GM18511 (cell line): Measurements from ENCODE around the gene SHE.
"Not testable (repeated sequence)": the region's sequence is repeated elsewhere in the genome, so short reads cannot be mapped to it uniquely, and the experiment has no call there.

ENCODE experiments used
- ATAC-seq: cut with Tn5 transposase; IDR thresholded peaks from one replicate; pipeline ENCODE4 v1.9.1; 2021; ENCODE audit warnings: mild to moderate bottlenecking, moderate library complexity; ENCODE audit not compliant: unreplicated experiment

The SHE gene

DNA sequence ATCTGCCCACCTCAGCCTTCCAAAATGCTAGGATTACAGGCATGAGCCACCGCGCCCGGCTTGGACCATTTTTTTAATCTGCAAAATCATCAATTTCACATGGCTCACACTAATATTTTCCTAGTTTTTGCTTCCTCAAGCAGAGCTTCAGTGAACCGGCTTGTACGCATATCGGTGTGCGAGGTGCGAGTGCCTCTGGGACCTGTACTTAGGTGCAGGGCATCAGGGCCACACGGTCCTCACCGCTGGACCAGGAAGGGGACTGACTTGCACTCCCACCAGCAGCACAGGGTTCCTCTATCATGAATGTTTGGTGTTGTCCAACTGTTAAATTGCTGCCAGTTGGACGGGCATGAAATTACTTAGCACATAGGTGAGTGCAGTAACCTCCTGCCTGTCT is 15.4 kb upstream of the SHE start:
- no peak for ATAC-seq

- no peak for ATAC-seq
Observed at GRCh38 chr1:154514066-154514553, 11.9 kb upstream of the SHE start.

- no peak for ATAC-seq
Observed at GRCh38 chr1:154512760-154513159, 10.5 kb upstream of the SHE start.

- ATAC-seq: no peak
Observed at GRCh38 chr1:154503898-154504297, 1.7 kb upstream of the SHE start.

- ATAC-seq: no peak
Observed at GRCh38 chr1:154502744-154503115, 518 bp upstream of the SHE start.

- no peak for ATAC-seq
Observed at GRCh38 chr1:154501423-154502065, 668 bp downstream of the SHE start.

DNA sequence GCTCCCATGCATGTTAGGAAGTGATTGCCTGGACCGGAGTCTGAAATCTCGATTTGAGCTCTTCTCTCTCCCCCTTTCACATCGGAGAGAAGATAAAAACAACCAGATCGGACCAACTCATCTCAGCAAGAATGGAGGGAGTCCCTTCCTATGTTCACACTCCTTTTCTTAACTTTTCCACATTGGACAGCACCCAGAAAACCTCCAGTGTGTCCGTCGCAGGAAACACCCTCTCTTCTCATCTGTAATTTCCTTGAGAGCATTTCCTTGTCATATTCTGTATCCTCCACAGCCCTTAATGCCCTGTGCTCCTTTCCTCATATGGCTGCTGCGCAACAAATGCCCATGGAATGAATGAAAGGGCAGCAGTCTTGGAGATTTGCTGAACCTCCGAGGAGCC is 1.7 kb downstream of the SHE start:
- no peak for ATAC-seq

DNA sequence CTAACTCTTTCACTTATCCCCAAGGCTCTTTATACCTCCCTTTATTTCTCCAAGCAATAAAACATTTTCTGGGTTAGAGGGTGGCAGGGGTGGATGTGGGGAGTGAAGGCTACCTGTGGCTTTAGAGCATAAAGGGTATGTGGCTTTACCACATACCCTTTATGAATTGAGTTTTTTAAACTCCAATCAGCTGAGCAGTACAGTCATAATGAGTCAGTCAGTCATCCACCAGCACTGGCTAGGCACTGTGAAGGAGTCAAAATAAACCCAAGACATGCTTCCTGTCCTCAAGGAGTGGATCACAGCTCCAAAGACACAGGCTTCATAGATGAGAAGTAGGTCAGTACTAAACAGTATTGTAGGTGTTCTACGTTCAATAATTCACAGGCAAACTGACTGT is 2.8 kb downstream of the SHE start:
- ATAC-seq: no peak

DNA sequence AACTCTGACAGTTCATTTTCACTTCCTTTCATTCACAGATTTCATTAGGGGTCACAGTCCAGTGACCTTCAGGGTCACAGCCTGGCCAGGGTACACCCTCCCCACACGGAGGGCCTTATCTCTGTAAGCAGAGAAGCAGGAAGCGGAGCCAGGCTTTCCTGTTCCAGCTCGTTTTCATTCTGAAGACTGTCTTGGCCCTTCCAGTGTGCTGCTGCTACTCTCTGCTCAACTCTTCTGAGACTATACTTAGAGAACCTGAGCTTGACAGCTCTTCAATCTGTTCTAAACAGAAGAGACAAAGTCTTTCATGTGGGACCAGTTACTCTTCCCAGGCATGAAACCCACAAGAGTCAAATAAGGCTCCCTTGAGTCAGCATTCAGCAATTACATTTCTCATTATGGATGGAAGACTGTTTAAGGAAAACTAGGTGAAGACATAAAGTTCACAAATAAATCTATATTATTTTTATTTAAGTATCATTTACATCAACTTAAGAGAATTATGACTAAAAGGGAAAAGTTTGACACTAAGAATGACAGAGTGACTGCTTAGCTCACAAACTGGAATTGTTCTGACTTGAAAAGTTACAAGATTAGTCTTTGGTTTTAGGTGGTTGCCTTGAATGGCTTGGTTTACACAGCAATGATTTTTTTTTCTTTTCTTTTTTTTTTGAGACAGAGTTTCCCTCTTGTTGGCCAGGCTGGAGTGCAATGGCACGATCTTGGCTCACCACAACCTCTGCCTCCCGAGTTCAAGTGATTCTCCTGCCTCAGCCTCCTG is 5.0 kb downstream of the SHE start:
- ATAC-seq: no peak

DNA sequence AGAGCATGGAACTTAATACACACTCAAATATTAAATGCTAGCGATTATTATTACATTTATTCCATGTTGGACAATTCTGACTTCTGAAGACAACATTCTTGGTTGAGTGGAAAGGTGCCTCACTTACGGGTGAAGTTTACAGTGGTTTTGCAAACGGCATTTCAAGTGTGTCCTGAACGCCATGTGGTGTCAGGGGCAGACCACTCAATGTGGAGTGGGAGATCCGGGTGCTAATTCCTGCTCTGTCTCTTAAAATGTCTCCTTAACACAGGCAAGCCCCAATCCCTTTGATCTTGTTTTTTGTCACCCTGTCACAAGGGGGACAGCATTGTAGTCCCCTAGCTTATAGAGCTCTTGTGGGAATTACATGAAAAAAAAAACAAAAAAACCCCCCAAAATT is 5.8 kb downstream of the SHE start:
- ATAC-seq: no peak

- ATAC-seq: no peak
Observed at GRCh38 chr1:154495496-154496273, 6.5 kb downstream of the SHE start.

DNA sequence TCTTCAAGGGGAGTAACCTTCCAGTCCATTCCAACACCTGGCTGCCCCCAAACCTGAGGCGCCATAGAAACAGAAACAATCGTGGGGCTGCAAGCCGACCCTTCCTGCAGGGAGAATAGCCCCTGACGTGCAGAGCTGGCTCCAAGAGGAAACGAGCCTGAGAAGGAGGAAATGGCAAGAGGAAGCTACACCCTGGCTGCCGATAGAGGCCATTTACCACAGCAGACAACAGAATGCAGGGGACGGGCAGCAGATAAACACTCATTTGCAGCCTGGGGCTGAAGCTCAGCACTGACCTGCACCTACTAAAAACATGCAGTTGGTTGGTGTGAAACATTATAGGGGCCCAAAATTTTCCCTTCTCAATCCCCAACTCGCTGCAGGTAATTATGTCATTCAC is 8.9 kb downstream of the SHE start:
- ATAC-seq: no peak

GRCh38 chr1:154492115-154492514 is 10.1 kb downstream of the SHE start:
- no peak for ATAC-seq

DNA sequence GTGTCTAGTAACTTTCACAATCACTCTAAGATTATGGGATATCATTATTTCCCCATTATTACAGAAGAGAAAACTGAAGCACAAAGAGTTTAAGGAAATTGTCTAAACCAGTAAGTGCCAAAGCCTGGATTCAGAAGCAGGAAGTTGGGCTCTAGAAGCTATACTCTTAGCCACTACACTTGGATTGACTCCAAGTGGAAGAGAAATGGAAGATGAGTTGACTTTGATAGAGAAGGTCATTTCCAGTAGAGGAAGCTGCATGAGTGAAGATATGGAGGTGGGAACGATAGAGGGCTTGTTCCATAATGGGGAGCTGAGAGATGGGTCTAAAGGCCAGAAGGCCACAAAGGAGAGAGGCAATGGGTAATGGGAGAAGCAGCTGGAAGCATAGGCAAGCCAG is 11.9 kb downstream of the SHE start:
- ATAC-seq: no peak

DNA sequence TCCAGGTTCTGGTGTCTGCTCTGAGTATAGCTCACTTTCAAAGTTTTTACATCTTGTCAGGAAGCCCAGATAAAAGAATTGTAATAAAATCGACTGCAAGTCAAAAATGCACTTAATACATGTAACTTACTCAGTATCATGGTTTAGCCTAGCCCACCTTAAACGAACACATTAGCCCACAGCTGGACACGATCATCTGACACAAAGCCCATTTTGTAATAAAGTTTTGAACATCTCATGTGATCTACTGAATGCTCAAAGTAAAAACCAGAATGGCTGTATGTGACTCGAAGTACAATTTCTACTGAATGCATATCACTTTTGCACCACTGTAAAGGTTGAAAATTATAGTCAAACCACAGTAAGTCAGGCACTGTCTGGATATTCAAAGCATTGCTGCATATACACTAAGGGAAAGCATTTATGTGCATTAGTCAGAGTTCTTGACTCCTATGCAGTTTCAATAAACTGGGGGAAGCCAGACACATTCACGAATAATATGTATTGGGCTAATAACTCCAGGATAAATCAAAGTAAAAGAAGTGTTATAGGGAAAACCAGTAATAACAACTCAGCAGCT is 12.4 kb downstream of the SHE start:
- ATAC-seq: no peak

GRCh38 chr1:154488922-154489321 is 13.3 kb downstream of the SHE start:
- no peak for ATAC-seq

- not testable (repeated sequence) for ATAC-seq
Observed at GRCh38 chr1:154486756-154487155, 15.5 kb downstream of the SHE start.

- no peak for ATAC-seq
Observed at GRCh38 chr1:154485910-154486496, 16.2 kb downstream of the SHE start.

GRCh38 chr1:154485106-154485505 is 17.1 kb downstream of the SHE start:
- no peak for ATAC-seq

- ATAC-seq: no peak
Observed at GRCh38 chr1:154483941-154484803, 18.0 kb downstream of the SHE start.
